H9 (cell line): ENCODE data around the gene ASAP3. TPM values are rescaled to one million over a fixed set of nuclear protein-coding genes. Genes with fewer than 3 reads are reported as not detected.

Source experiments
- DNase-seq: peaks from one replicate; pipeline ENCODE4 v3.0.0-alpha.2; 2017
- H2AFZ ChIP-seq: one replicate; pipeline ENCODE4 v1.6.1; 2013; ENCODE audit warnings: mild to moderate bottlenecking, low read length, control low read depth, moderate library complexity
- H2AK5ac ChIP-seq: 2 replicates; pipeline ENCODE4 v1.6.1; 2013; ENCODE audit warnings: low read length, control low read depth, mixed read lengths; ENCODE audit not compliant: insufficient read length
- H2BK120ac ChIP-seq: one replicate; pipeline ENCODE4 v1.6.1; 2013; ENCODE audit warnings: low read depth, mild to moderate bottlenecking, low read length, control low read depth, inconsistent platforms; ENCODE audit not compliant: poor library complexity, severe bottlenecking
- H2BK12ac ChIP-seq: 2 replicates; pipeline ENCODE4 v1.6.1; 2013; ENCODE audit warnings: low read length, control low read depth, mixed read lengths, low read depth; ENCODE audit not compliant: insufficient read length
- H2BK15ac ChIP-seq: 2 replicates; pipeline ENCODE4 v1.6.1; 2013; ENCODE audit warnings: low read depth, low read length, control low read depth
- H2BK20ac ChIP-seq: one replicate; pipeline ENCODE4 v1.6.1; 2013; ENCODE audit warnings: low read depth, mild to moderate bottlenecking, low read length, control low read depth, inconsistent platforms; ENCODE audit not compliant: poor library complexity, severe bottlenecking
- H2BK5ac ChIP-seq: 2 replicates; pipeline ENCODE4 v1.6.1; 2013; ENCODE audit warnings: low read length, control low read depth, mixed read lengths; ENCODE audit not compliant: insufficient read length
- H3K14ac ChIP-seq: 2 replicates; pipeline ENCODE4 v1.6.1; 2013; ENCODE audit warnings: low read length, control low read depth; ENCODE audit not compliant: insufficient read depth
- H3K18ac ChIP-seq: 2 replicates; pipeline ENCODE4 v1.6.1; 2013; ENCODE audit warnings: low read depth, mild to moderate bottlenecking, mixed read lengths, low read length, control low read depth; ENCODE audit not compliant: insufficient read length
- H3K23ac ChIP-seq: 2 replicates; pipeline ENCODE4 v1.6.1; 2013; ENCODE audit warnings: low read length, control low read depth, mixed read lengths, low read depth; ENCODE audit not compliant: insufficient read length
- H3K23me2 ChIP-seq: 2 replicates; pipeline ENCODE4 v1.6.1; 2013; ENCODE audit warnings: low read depth, mild to moderate bottlenecking, mixed read lengths, low read length, control low read depth; ENCODE audit not compliant: insufficient read length, poor library complexity, severe bottlenecking
- H3K27ac ChIP-seq: 2 replicates; pipeline ENCODE4 v1.5.1; 2013; ENCODE audit warnings: low read length, control low read depth, mixed read lengths, low read depth; ENCODE audit not compliant: insufficient read length
- H3K27me3 ChIP-seq: 2 replicates; pipeline ENCODE4 v1.6.1; 2013; ENCODE audit warnings: low read length, control low read depth, inconsistent platforms; ENCODE audit not compliant: insufficient read depth
- H3K4ac ChIP-seq: 2 replicates; pipeline ENCODE4 v1.6.1; 2013; ENCODE audit warnings: low read depth, mild to moderate bottlenecking, control low read depth, inconsistent platforms, low read length, moderate library complexity
- H3K4me1 ChIP-seq: 2 replicates; pipeline ENCODE4 v1.6.1; 2013; ENCODE audit warnings: low read length, control low read depth, inconsistent platforms; ENCODE audit not compliant: insufficient read depth
- H3K4me2 ChIP-seq: 2 replicates; pipeline ENCODE4 v1.6.1; 2013; ENCODE audit warnings: low read length, control low read depth, mixed read lengths; ENCODE audit not compliant: insufficient read length, insufficient read depth
- H3K56ac ChIP-seq: 2 replicates; pipeline ENCODE4 v1.6.1; 2013; ENCODE audit warnings: low read depth, mild to moderate bottlenecking, mixed read lengths, low read length, control low read depth; ENCODE audit not compliant: insufficient read length
- H3K79me1 ChIP-seq: 2 replicates; pipeline ENCODE4 v1.6.1; 2013; ENCODE audit warnings: low read depth, mild to moderate bottlenecking, moderate library complexity, low read length, control low read depth, inconsistent platforms; ENCODE audit not compliant: insufficient read depth, poor library complexity, severe bottlenecking
- H3K79me2 ChIP-seq: 2 replicates; pipeline ENCODE4 v1.6.1; 2013; ENCODE audit warnings: low read length, control low read depth, inconsistent platforms; ENCODE audit not compliant: insufficient read depth
- H3K9ac ChIP-seq: 2 replicates; pipeline ENCODE4 v1.6.1; 2013; ENCODE audit warnings: low read length, control low read depth, mixed read lengths; ENCODE audit not compliant: insufficient read length; ENCODE audit errors: extremely low read depth
- H3K9me3 ChIP-seq: one replicate; pipeline ENCODE4 v1.6.1; 2013; ENCODE audit warnings: low read depth, low read length, inconsistent platforms; ENCODE audit not compliant: control insufficient read depth
- H3T11ph ChIP-seq: one replicate; pipeline ENCODE4 v1.6.1; 2013; ENCODE audit warnings: mild to moderate bottlenecking, low read length, control low read depth, inconsistent platforms
- H4K20me1 ChIP-seq: one replicate; pipeline ENCODE4 v1.6.1; 2013; ENCODE audit not compliant: control insufficient read depth, insufficient read length, insufficient read depth
- H4K5ac ChIP-seq: 2 replicates; pipeline ENCODE4 v1.6.1; 2013; ENCODE audit warnings: low read depth, mild to moderate bottlenecking, mixed read lengths, low read length, control low read depth; ENCODE audit not compliant: insufficient read length
- H4K8ac ChIP-seq: replicated peaks from 2 replicates; pipeline ENCODE4 v1.6.1; 2013; ENCODE audit warnings: low read length, control low read depth, mixed read lengths, low read depth; ENCODE audit not compliant: insufficient read length
- H4K91ac ChIP-seq: 2 replicates; pipeline ENCODE4 v1.6.1; 2013; ENCODE audit warnings: low read depth, mild to moderate bottlenecking, moderate library complexity, mixed read lengths, low read length, control low read depth; ENCODE audit not compliant: insufficient read length
- H3K27ac Mint-ChIP-seq, 3 experiments: 2 replicates in 2 of 3; 3 replicates in 1 of 3; pipeline ENCODE4 v1.8.0; 2020 to 2021; ENCODE audit warnings: mixed read lengths in 3 of 3, mild to moderate bottlenecking in 1 of 3, moderate library complexity in 1 of 3
- H3K27me3 Mint-ChIP-seq: 2 replicates; pipeline ENCODE4 v1.8.0; 2021; ENCODE audit warnings: low read depth, mild to moderate bottlenecking, moderate library complexity, mixed read lengths
- H3K36me3 Mint-ChIP-seq, 3 experiments: 2 replicates in 2 of 3; 3 replicates in 1 of 3; pipeline ENCODE4 v1.8.0; 2020 to 2021; ENCODE audit warnings: low read depth in 3 of 3, mixed read lengths in 3 of 3; ENCODE audit not compliant: insufficient read depth in 1 of 3
- H3K4me1 Mint-ChIP-seq, 2 experiments: 2 replicates each; pipeline ENCODE4 v1.8.0; 2020; ENCODE audit warnings: mixed read lengths in 2 of 2
- H3K4me3 Mint-ChIP-seq, 2 experiments: 2 replicates in 1 of 2; 3 replicates in 1 of 2; pipeline ENCODE4 v1.8.0; 2020 to 2021; ENCODE audit warnings: mild to moderate bottlenecking in 2 of 2, mixed read lengths in 2 of 2, moderate library complexity in 1 of 2
- H3K9me3 Mint-ChIP-seq, 2 experiments: 2 replicates in 1 of 2; 3 replicates in 1 of 2; pipeline ENCODE4 v1.8.0; 2020; ENCODE audit warnings: mild to moderate bottlenecking in 2 of 2, mixed read lengths in 2 of 2, moderate library complexity in 1 of 2
- WGBS: extraction: QIAGEN DNeasy Blood & Tissue Kit; methylation state at CpG from one replicate; pipeline ENCODE4 v1.1.7; 2013; ENCODE audit warnings: missing lambda C conversion rate, low lambda C conversion rate, mixed read lengths; ENCODE audit not compliant: insufficient read length; ENCODE audit errors: extremely low coverage; 5-methylcytosine and 5-hydroxymethylcytosine counted together
- total RNA-seq: library from RNA; stranded (reverse); gene quantifications from 2 replicates; pipeline ENCODE4 v1.2.1, GENCODE V29; 2021
- TF ChIP-seq, protein P1 (sequence below): fragments of 200-600 bp; sonication (generic); conservative IDR thresholded peaks from 3 replicates; pipeline ENCODE4 v1.8.0; 2021; ENCODE audit warnings: antibody characterized with exemption, mild to moderate bottlenecking

Gene ASAP3
- total RNA-seq, 1 experiment from 2014 or later, result 26.7 TPM

DNA sequence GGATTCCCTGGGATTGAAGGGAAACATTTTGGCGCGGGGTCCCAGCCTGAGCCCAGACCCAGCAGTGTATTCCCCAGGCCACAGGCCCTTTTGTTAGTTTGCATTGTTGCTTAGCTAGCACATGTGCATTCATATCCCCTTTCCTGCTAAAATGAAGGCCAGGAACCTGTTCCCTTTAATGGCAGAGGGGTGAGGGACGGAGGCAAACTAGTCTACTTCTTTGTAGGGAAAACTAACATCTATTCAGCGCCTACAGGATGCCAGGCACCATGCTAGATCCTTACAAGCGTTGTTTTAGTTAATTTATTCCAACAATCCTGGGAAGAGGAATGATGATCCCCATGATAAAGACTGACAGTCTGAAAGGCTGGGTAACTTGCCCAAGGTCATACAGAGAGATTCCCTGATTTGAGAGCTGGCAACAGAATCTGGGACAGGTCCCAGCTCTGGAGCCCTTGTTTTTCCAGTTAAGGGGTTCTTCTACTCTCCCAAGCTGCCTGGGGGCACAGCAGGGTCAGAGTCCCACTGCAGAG, 47.6 kb upstream of the ASAP3 start:
- H2BK5ac ChIP-seq, result no peak overlapping the region
- H3K36me3 Mint-ChIP-seq, result no peaks in the 10 kb centered on the region; a peak in 1 of 7 replicates
- no peak overlapping the region for H4K5ac ChIP-seq
- peak overlapping the region; percentile 79 to 84 for H3K4me3 Mint-ChIP-seq
- H2BK120ac ChIP-seq, result no peak overlapping the region
- peaks cover 4% of the 10 kb centered on the region; the same call in 1 of the 2 replicates for H3K27me3 ChIP-seq
- H2BK20ac ChIP-seq, result no peak overlapping the region
- TF ChIP-seq, protein P1, sequence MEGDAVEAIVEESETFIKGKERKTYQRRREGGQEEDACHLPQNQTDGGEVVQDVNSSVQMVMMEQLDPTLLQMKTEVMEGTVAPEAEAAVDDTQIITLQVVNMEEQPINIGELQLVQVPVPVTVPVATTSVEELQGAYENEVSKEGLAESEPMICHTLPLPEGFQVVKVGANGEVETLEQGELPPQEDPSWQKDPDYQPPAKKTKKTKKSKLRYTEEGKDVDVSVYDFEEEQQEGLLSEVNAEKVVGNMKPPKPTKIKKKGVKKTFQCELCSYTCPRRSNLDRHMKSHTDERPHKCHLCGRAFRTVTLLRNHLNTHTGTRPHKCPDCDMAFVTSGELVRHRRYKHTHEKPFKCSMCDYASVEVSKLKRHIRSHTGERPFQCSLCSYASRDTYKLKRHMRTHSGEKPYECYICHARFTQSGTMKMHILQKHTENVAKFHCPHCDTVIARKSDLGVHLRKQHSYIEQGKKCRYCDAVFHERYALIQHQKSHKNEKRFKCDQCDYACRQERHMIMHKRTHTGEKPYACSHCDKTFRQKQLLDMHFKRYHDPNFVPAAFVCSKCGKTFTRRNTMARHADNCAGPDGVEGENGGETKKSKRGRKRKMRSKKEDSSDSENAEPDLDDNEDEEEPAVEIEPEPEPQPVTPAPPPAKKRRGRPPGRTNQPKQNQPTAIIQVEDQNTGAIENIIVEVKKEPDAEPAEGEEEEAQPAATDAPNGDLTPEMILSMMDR, result no peak
- H3K79me1 ChIP-seq, result no peaks in the 10 kb centered on the region
- no peak overlapping the region for H3K27ac ChIP-seq
- no peak for DNase-seq
- H3K9ac ChIP-seq, result no peak overlapping the region
- no peak overlapping the region for H3K23ac ChIP-seq
- H3K9me3 ChIP-seq, result no peaks in the 10 kb centered on the region
- peaks cover 54% of the 10 kb centered on the region for H3K27me3 Mint-ChIP-seq
- H3K18ac ChIP-seq, result peak overlapping the region; percentile 2
- H2BK12ac ChIP-seq, result no peak overlapping the region
- H3K4me1 Mint-ChIP-seq, result peaks cover 12 to 23% of the 10 kb centered on the region in 2 experiments
- peaks cover 3% of the 10 kb centered on the region for H3K23me2 ChIP-seq
- no peak overlapping the region for H2AK5ac ChIP-seq
- H3K4me2 ChIP-seq, result peak overlapping the region; percentile 36
- peak overlapping the region; percentile 42; the same call in 1 of the 2 replicates for H3K14ac ChIP-seq
- H4K20me1 ChIP-seq, result peaks cover 3% of the 10 kb centered on the region
- no peak overlapping the region for H2BK15ac ChIP-seq
- no peak overlapping the region for H3K4ac ChIP-seq
- WGBS, result no CpG with 5 or more reads among the region's 5 CpGs
- H2AFZ ChIP-seq, result peak overlapping the region; percentile 65
- 0 out of 7 replicates have a peak overlapping the region, but pooled peaks of 1 of the 3 experiments have one; percentile 18 for H3K27ac Mint-ChIP-seq
- H3K56ac ChIP-seq, result no peak overlapping the region
- H4K8ac ChIP-seq, result no peak overlapping the region
- no peaks in the 10 kb centered on the region for H3K79me2 ChIP-seq
- no peaks in the 10 kb centered on the region for H3K9me3 Mint-ChIP-seq
- H4K91ac ChIP-seq, result no peak overlapping the region
- no peak overlapping the region for H3T11ph ChIP-seq
- H3K4me1 ChIP-seq, result 0 out of 2 replicates have a peak, but pooled peaks cover 2% of the 10 kb centered on the region
